Measurements from ENCODE around the gene C19orf18. TPM values are rescaled to one million over a fixed set of nuclear protein-coding genes. Genes with fewer than 3 reads are reported as not detected.

C19orf18 gene
- 0.14 and 0.44 TPM in 2 replicates for total RNA-seq

GRCh38 chr19:57974434-57974833, at the start of gene C19orf18:
Gene C19orf18 (minus strand): TSS chr19:57974534. CDS start chr19:57974432, 102 bp downstream.

DNA sequence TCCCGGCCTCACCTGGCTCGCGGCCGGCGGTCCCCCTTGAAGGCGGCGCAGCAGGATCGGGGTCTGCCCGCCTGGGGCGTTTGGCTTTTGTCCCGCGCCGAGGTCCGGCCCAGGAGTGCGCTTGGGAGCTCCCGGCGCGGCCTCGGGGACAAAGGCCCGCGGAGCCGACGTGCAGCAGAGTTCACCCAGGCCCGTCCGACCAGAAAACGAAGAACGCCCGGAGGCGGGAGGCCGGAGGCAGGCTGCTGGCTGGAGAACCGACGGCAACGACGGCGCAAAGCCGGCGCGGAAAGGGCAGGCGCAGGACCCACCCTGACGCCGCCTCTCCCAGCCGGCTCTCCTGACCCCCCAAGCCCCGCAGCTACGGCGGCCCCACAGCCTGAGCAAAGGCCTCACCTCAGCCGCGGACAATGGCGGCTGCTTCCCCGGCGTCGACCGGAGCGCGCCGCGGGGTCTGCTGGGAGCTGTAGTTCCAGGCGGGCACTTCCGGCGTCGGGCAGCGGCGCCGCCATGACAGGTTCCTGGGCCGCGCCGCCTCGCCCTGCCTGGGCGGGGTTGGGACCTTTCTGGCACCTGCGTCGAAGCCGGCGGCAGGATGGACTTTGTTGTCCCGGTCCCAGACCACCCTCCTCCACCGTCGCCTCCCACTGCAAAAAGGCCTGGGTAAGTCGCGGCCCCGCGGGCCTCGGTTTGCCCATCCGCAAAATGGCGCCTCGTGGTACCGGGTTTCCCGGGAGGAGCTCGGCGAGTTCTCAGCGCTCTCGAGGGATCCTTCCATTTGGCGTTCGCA, 28.2 kb upstream of the C19orf18 start, which contains the start of gene ZNF606:
TSS of gene ZNF606 (minus strand) at position 437 of the 790 bp plus-strand sequence. CDS start 1,501 bp downstream, outside the sequence.

DNA sequence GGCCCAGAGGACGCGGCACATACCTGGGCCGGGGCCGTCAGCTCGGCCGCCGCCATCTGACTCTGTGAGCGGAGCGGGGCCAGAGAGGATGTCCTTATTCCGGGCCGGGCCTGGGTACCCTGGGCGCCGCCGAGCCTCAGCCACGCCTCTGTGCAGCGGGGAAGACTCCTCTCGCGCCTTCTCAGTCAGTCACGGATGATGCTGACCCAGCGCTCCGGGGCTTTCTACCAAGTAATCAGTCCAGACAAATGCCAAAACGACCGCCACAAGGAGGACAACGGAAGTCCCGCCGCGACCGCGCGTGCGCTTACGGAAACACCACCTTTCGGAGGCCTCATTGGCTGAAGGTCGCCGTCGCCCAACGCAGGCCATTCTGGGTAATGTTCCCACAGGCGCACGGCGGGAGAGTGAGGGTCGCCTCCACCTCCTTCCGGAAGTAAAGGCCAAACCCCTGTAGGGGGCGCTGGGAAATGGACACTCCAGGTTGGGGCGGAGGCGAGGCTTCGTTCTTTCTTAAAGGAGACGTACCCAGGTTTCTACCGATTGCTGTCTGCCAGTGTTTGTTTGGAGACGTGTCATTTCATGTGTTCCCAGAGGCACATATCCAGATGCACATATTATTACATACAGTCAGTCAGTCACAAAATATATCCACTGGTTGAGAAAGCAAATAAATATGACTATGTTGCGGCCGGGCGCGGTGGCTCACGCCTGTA, 26.8 kb downstream of the C19orf18 start, which contains the start of gene ZNF256:
TSS of gene ZNF256 (minus strand) at position 288 of the 716 bp plus-strand sequence. CDS start at position 56, 232 bp downstream.

GRCh38 chr19:57934820-57935665, 39.3 kb downstream of the C19orf18 start, which contains the start of gene ZNF418:
Gene ZNF418 (minus strand): TSS chr19:57935402. CDS start chr19:57933822, 1,580 bp downstream.

GRCh38 chr19:57916168-57916995, 58.0 kb downstream of the C19orf18 start, which contains the start of gene ZNF417:
Gene ZNF417 (minus strand): TSS chr19:57916592. CDS start chr19:57916411, 181 bp downstream.

Other genes with a start within 250 kb of the C19orf18 start
- gene ZNF671, start 246.9 kb downstream of the C19orf18 start, total RNA-seq: 6.1 and 7.4 TPM in 2 replicates
- gene ZNF776, start 227.7 kb downstream of the C19orf18 start, total RNA-seq: 10.1 and 13.2 TPM in 2 replicates
- 12.5 and 12.9 TPM in 2 replicates for gene ZNF586, start 204.9 kb downstream of the C19orf18 start, total RNA-seq
- 6.6 and 7.2 TPM in 2 replicates for gene ZNF552, start 159.6 kb downstream of the C19orf18 start, total RNA-seq
- gene ZNF587B, start 144.2 kb downstream of the C19orf18 start, total RNA-seq: 21.0 and 30.6 TPM in 2 replicates
- 34.1 and 37.8 TPM in 2 replicates for gene ZNF587, start 124.7 kb downstream of the C19orf18 start, total RNA-seq
- 7.0 and 13.9 TPM in 2 replicates for gene ZNF814, start 85.5 kb downstream of the C19orf18 start, total RNA-seq
- gene ZNF417, start 57.9 kb downstream of the C19orf18 start, total RNA-seq: 13.3 and 17.9 TPM in 2 replicates
- gene ZNF418, start 39.1 kb downstream of the C19orf18 start, total RNA-seq: 3.1 and 4.0 TPM in 2 replicates
- gene ZNF256, start 26.8 kb downstream of the C19orf18 start, total RNA-seq: 4.8 and 5.0 TPM in 2 replicates
- gene ZNF606, start 28.3 kb upstream of the C19orf18 start, total RNA-seq: 14.2 and 18.4 TPM in 2 replicates
- not detected in 2 replicates for gene ZSCAN1, start 59.5 kb upstream of the C19orf18 start, total RNA-seq
- gene ZNF135, start 84.7 kb upstream of the C19orf18 start, total RNA-seq: 2.7 and 3.9 TPM in 2 replicates
- gene ZSCAN18, start 123.7 kb upstream of the C19orf18 start, total RNA-seq: 19.3 and 29.3 TPM in 2 replicates
- 11.4 and 12.6 TPM in 2 replicates for gene ZNF329, start 176.3 kb upstream of the C19orf18 start, total RNA-seq
- 20.8 and 22.8 TPM in 2 replicates for gene ZNF274, start 208.5 kb upstream of the C19orf18 start, total RNA-seq